ENCODE results near the gene TAF3.

The TAF3 gene

DNA sequence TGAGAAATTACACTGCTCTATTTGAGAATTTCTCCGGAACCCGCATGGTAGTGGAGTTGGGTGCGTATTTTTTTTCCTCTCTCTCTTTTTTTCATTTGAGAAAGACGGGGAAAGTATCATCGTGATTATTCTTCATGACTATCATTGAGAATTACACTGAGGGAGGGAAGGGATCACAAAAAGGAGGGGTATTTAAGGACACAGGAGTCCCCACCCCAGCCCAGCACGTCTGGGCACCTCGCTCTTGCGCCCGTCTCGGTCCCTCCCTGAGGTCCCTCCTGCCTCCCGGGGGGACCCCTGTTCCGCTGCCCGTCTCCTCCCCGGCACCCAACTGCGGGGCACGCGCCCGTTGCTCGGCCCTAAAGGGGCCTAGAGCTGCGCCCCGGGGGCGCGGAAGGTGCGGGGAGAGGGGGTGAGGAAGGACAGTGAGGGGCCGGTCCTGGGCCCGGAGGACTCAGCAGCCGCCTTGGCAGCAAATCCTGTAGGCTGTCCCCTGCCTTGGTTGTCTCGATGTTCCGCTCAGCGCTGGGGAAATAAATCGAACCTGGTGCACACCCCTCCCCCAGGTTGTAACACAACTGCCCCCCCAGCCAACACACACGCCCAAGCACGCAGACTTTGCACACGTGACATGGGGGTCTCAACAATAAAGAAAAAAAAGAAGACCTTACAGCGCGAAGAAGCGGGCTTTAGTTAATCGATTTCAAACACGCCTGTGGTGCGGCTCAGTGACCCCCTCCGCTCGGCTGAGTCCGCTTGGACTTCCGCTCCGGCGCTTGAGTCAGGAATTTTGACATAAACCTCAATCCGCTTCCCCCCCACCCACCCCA, 217.6 kb downstream of the TAF3 start:
- H3K4me3 ChIP-seq (ENCODE audit: low read depth, low read length) = no peak overlapping the region
- no peak overlapping the region for H3K27ac ChIP-seq (ENCODE audit: extremely low read depth, low read depth, low read length)
- POLR2A ChIA-PET = no interaction called here
- no peak for TF ChIP-seq REPIN1 (tag by site-specific recombination; IDR thresholded peaks at IDR 0.05; ENCODE audit: low read depth)
- no peak for TF ChIP-seq ZNF571 (tag by site-specific recombination; IDR thresholded peaks at IDR 0.05)
- no peak for TF ChIP-seq ZNF629 (tag by site-specific recombination; IDR thresholded peaks at IDR 0.05)
- no peak for TF ChIP-seq ZNF707 (tag by site-specific recombination; IDR thresholded peaks at IDR 0.05)
- no peak for TF ChIP-seq ZNF621 (tag by site-specific recombination; IDR thresholded peaks at IDR 0.05)
- no peak for TF ChIP-seq GLIS1 (tag by site-specific recombination; IDR thresholded peaks at IDR 0.05)
- TF ChIP-seq, protein P1, sequence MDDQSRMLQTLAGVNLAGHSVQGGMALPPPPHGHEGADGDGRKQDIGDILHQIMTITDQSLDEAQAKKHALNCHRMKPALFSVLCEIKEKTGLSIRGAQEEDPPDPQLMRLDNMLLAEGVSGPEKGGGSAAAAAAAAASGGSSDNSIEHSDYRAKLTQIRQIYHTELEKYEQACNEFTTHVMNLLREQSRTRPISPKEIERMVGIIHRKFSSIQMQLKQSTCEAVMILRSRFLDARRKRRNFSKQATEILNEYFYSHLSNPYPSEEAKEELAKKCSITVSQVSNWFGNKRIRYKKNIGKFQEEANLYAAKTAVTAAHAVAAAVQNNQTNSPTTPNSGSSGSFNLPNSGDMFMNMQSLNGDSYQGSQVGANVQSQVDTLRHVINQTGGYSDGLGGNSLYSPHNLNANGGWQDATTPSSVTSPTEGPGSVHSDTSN (CRISPR knock-in tag; IDR thresholded peaks at IDR 0.05) = no peak
- TF ChIP-seq, protein P2, sequence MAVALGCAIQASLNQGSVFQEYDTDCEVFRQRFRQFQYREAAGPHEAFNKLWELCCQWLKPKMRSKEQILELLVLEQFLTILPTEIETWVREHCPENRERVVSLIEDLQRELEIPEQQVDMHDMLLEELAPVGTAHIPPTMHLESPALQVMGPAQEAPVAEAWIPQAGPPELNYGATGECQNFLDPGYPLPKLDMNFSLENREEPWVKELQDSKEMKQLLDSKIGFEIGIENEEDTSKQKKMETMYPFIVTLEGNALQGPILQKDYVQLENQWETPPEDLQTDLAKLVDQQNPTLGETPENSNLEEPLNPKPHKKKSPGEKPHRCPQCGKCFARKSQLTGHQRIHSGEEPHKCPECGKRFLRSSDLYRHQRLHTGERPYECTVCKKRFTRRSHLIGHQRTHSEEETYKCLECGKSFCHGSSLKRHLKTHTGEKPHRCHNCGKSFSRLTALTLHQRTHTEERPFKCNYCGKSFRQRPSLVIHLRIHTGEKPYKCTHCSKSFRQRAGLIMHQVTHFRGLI (tag by site-specific recombination; IDR thresholded peaks at IDR 0.05) = no peak
- TF ChIP-seq, protein P3, sequence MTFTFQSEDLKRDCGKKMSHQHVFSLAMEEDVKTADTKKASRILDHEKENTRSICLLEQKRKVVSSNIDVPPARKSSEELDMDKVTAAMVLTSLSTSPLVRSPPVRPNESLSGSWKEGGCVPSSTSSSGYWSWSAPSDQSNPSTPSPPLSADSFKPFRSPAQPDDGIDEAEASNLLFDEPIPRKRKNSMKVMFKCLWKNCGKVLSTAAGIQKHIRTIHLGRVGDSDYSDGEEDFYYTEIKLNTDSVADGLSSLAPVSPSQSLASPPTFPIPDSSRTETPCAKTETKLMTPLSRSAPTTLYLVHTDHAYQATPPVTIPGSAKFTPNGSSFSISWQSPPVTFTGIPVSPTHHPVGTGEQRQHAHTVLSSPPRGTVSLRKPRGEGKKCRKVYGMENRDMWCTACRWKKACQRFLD (tag by site-specific recombination; IDR thresholded peaks at IDR 0.05) = no peak
- no peak for TF ChIP-seq KLF16 (tag by site-specific recombination; IDR thresholded peaks at IDR 0.05)
- TF ChIP-seq, protein P4, sequence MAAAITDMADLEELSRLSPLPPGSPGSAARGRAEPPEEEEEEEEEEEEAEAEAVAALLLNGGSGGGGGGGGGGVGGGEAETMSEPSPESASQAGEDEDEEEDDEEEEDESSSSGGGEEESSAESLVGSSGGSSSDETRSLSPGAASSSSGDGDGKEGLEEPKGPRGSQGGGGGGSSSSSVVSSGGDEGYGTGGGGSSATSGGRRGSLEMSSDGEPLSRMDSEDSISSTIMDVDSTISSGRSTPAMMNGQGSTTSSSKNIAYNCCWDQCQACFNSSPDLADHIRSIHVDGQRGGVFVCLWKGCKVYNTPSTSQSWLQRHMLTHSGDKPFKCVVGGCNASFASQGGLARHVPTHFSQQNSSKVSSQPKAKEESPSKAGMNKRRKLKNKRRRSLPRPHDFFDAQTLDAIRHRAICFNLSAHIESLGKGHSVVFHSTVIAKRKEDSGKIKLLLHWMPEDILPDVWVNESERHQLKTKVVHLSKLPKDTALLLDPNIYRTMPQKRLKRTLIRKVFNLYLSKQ (tag by site-specific recombination; IDR thresholded peaks at IDR 0.05; ENCODE audit: borderline replicate concordance) = no peak
- no peak for TF ChIP-seq HOXD13 (CRISPR knock-in tag; IDR thresholded peaks at IDR 0.05; ENCODE audit: borderline replicate concordance)
- H3K9me3 ChIP-seq (ENCODE audit: control insufficient read depth, insufficient read depth, low read depth, low read length) = no peaks in the 10 kb centered on the region
- H3K4me1 ChIP-seq (ENCODE audit: control insufficient read depth, insufficient read depth, low read length) = peaks cover 2% of the 10 kb centered on the region; the same call in 1 of the 2 replicates
- no peaks in the 10 kb centered on the region for H3K36me3 ChIP-seq (ENCODE audit: control insufficient read depth in 2 of 2, insufficient read depth in 1 of 2, low read length in 2 of 2)
- CTCF ChIA-PET = no interaction called here

DNA sequence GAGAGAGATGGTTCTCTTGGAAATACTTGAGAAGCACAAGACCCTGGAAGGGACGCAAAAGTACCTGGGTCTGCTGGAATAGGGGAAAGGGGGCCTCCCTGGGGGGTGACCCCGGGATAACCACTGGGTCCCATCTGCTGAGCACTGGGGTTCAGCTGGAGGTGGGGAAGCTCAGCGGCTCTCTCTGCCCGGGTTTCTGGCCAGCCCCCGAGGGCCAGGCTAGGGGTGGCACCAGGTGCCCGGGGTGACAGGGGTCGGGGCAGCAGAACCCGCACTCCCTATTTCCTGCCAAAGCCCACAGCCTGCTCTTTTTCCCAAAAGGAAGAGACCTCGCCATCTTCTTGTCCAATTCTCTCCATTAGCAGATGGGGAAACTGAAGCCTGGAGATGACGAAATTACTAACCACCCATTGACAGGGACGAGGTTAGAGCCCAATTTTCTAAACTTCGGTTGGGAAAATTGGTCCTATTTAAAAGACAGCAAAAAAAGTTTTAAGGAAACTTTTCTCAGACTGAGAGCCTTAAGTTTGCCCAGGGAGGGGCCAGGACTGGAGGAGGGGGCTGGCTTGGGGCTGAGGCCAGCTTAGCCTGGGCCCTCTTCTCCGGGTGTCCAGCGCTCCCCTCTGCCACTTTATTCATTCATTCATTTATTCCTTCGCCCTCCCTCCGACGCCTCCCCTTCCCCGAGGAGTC, 218.3 kb downstream of the TAF3 start:
- peaks cover 2% of the 10 kb centered on the region; the same call in 1 of the 2 replicates for H3K4me1 ChIP-seq (ENCODE audit: control insufficient read depth, insufficient read depth, low read length)
- no peaks in the 10 kb centered on the region for H3K9me3 ChIP-seq (ENCODE audit: control insufficient read depth, insufficient read depth, low read depth, low read length)
- TF ChIP-seq, protein P5, sequence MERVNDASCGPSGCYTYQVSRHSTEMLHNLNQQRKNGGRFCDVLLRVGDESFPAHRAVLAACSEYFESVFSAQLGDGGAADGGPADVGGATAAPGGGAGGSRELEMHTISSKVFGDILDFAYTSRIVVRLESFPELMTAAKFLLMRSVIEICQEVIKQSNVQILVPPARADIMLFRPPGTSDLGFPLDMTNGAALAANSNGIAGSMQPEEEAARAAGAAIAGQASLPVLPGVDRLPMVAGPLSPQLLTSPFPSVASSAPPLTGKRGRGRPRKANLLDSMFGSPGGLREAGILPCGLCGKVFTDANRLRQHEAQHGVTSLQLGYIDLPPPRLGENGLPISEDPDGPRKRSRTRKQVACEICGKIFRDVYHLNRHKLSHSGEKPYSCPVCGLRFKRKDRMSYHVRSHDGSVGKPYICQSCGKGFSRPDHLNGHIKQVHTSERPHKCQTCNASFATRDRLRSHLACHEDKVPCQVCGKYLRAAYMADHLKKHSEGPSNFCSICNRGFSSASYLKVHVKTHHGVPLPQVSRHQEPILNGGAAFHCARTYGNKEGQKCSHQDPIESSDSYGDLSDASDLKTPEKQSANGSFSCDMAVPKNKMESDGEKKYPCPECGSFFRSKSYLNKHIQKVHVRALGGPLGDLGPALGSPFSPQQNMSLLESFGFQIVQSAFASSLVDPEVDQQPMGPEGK (tag by site-specific recombination; IDR thresholded peaks at IDR 0.05) = no peak
- no peak overlapping the region for H3K27ac ChIP-seq (ENCODE audit: extremely low read depth, low read depth, low read length)
- ChIA-PET POLR2A (no interaction called here), CTCF (no interaction called here)
- no peaks in the 10 kb centered on the region for H3K36me3 ChIP-seq (ENCODE audit: control insufficient read depth in 2 of 2, insufficient read depth in 1 of 2, low read length in 2 of 2)
- no peak overlapping the region for H3K4me3 ChIP-seq (ENCODE audit: low read depth, low read length)

All from HEK293 (cell line).